22Rv1 (cell line): ENCODE results near the gene AP1M2.
A peak's percentile ranks its signal among the peaks of the same experiment; 100 is the strongest.

Experiments
- H3K27ac ChIP-seq: fragments of 450-650 bp; 2 replicates; pipeline ENCODE4 v1.5.1; 2017
- ZFX ChIP-seq: fragments of 450-650 bp; IDR thresholded peaks from 2 replicates; pipeline ENCODE4 v1.6.1; 2017; ENCODE audit warnings: antibody characterized with exemption, borderline replicate concordance
- TF ChIP-seq, protein P1 (sequence below): fragments of 450-650 bp; IDR thresholded peaks from 2 replicates; pipeline ENCODE4 v1.5.1; 2017; ENCODE audit warnings: mild to moderate bottlenecking

The AP1M2 gene

DNA sequence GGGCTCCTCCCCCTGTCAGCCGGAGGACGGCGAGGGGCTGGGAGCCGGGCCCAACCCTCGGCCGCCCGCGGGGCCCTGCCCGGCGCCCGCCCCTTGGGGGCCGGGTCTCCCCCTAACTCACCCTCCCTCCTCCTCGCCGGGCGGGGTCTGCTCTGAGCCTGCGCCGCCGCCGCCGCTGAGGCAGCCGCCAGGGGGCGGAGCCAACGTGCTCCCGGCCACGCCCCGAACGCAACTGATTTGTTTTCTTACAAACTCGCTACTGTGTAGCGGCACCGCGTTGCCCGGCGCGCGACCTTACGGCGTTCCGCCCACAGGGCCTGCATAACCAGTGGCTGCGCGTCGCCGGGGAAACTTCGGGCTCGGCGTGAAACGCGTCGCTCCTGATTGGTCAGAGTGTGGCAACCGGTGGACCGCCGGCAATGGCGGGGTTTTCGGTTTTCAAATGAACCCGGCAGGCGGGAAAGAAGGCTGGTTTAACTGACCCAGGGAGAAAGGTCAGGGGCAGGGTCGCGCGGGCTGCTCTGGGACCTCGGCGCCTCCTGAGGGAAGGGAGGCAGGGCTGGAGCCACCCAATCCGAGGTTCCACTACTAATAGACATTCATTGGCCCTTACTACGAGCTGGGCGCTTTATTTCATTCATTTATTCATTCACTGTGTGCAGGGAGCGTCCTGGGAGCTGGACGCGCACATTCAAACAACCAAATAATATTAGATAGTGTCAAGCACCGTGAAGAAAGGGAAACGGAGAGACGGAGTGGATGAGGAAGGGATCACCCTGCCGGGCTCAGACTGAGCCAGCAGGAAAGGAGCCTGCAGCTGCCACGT lies 18.1 kb downstream of the AP1M2 start, which contains the start of gene CDKN2D:
Gene CDKN2D (minus strand): TSS at position 154 of the 826 bp plus-strand sequence. CDS start 326 bp downstream, outside the sequence.
- TF ChIP-seq, protein P1, sequence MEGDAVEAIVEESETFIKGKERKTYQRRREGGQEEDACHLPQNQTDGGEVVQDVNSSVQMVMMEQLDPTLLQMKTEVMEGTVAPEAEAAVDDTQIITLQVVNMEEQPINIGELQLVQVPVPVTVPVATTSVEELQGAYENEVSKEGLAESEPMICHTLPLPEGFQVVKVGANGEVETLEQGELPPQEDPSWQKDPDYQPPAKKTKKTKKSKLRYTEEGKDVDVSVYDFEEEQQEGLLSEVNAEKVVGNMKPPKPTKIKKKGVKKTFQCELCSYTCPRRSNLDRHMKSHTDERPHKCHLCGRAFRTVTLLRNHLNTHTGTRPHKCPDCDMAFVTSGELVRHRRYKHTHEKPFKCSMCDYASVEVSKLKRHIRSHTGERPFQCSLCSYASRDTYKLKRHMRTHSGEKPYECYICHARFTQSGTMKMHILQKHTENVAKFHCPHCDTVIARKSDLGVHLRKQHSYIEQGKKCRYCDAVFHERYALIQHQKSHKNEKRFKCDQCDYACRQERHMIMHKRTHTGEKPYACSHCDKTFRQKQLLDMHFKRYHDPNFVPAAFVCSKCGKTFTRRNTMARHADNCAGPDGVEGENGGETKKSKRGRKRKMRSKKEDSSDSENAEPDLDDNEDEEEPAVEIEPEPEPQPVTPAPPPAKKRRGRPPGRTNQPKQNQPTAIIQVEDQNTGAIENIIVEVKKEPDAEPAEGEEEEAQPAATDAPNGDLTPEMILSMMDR, result no peak
- TF ChIP-seq ZFX, result no peak
- H3K27ac ChIP-seq, result peak within 1 kb of the TSS; percentile 99

DNA sequence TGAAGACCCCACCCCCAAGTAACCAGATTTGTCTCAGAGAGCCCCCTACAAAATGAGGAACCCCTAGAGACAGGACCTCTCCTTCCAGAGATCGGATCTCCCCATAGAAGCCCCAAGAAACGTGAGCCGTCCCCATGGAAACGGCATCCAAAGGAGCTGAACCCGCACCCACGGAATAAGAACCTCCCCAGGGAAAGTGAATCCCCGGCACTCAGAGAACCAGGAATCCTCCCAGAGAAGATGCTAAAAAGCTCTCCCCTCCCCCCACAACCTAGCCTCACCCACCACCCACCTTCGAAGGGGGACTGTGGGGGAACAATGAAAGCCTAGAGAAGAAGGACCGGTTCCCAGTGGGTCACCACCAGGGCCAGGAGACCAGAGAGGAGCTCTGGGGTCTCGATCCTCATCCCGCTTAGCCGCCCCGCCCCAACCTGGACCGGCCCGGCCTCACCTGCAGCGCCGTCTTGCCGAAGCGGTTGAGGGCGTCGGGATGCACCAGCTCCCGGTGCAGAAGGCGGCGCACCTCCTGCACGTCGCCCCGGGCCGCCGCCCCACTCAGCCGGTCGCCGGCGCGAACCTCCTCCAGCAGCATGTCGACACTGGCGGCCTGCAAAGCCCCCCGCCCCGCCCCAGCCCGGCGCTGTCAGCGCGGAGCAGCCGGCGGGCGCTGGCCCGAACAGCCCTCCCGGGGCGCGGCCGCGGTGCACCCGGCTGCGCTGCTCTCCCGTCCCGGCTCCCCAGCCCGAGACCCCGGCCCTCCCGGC lies 18.9 kb downstream of the AP1M2 start:
- TF ChIP-seq, protein P1, result peak; percentile 29
- TF ChIP-seq ZFX, result no peak
- peak overlapping the region; percentile 99 for H3K27ac ChIP-seq

GRCh38 chr19:10567656-10568055 lies 19.5 kb downstream of the AP1M2 start:
- no peak for TF ChIP-seq ZFX
- TF ChIP-seq, protein P1, result no peak
- H3K27ac ChIP-seq, result peak overlapping the region; percentile 99

DNA sequence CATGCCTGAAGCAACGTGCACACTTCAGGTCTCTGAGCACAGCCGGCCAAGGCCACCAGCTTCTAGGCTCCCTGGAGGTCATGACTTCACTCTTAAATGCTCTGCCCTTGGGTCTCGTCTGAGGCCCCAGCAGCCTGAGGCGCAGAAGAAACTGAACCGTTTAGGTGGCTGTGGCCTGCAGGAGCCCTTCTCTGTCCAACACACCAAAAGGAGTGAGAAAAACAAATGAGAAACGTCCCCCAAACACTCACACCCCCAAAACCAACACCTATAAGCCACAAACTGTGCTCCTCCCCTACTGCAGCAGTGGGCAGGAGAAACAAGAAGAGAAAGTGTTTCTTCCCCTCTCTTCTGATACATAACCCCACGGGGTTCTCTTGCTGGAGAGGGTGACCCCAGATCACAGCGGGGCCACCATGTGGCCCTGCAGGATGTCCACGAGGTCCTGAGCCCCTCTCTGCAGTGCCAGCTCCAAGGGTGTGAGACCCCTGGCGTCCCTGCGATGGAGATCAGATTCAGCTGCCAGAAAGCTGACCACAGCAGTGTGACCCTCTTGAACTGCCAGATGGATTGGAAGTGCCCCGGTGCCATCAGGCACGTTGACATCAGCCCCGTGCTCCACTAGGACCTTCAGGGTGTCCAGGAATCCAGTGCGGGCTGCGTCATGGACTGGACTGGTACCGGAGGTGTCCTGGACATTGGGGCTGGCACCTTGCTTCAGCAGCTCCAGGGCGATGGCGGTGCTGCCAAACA lies 20.3 kb downstream of the AP1M2 start:
- H3K27ac ChIP-seq, result peak overlapping the region; percentile 82
- TF ChIP-seq, protein P1, result no peak
- TF ChIP-seq ZFX, result no peak

GRCh38 chr19:10566408-10566657 lies 20.8 kb downstream of the AP1M2 start:
- peak overlapping the region; percentile 82 for H3K27ac ChIP-seq
- no peak for TF ChIP-seq ZFX
- TF ChIP-seq, protein P1, result no peak

- H3K27ac ChIP-seq, result peak within 1 kb of the TSS; percentile 82
- TF ChIP-seq, protein P1, result peak; percentile 24
- TF ChIP-seq ZFX, result no peak
Measured at GRCh38 chr19:10565567-10566407, 21.3 kb downstream of the AP1M2 start, which contains the start of gene KRI1. Gene KRI1, minus strand, starts transcription at chr19:10566010. Its CDS starts 11 bp downstream, at chr19:10565999.
